AG04450 (cell line): Measurements from ENCODE around the gene HOXA7. TPM values are rescaled to one million over a fixed set of nuclear protein-coding genes. Genes with fewer than 3 reads are reported as not detected.

ENCODE experiments used
- CTCF ChIA-PET: fragments of 300-600, 350-600 bp; formaldehyde crosslinking; extraction: SDS; loops from one replicate; lab custom pipeline; 2022; ENCODE audit warnings: antibody characterized with exemption, inconsistent platforms; lab: Charles Lee
- POLR2A ChIA-PET: fragments of 350-600 bp; formaldehyde crosslinking; extraction: SDS; loops from one replicate; lab custom pipeline; 2021; ENCODE audit warnings: antibody characterized with exemption, inconsistent platforms; lab: Yijun Ruan, JAX
- DNase-seq: peaks from one replicate; pipeline ENCODE4 v3.0.0-alpha.2; 2011; ENCODE audit warnings: low read depth, low spot score
- H3K27ac ChIP-seq: one replicate; pipeline ENCODE4 v1.5.1; 2012; ENCODE audit warnings: low read depth, low read length, control low read depth
- H3K27me3 ChIP-seq: one replicate; pipeline ENCODE4 v1.6.0; 2012; ENCODE audit warnings: low read length; ENCODE audit not compliant: control insufficient read depth, insufficient read depth
- H3K4me3 ChIP-seq: 2 replicates; pipeline ENCODE4 v1.5.1; 2011; ENCODE audit warnings: mild to moderate bottlenecking, low read depth, low read length, control low read depth
- H3K9me3 ChIP-seq: 2 replicates; pipeline ENCODE4 v1.5.1; 2012; ENCODE audit warnings: low read length; ENCODE audit not compliant: control insufficient read depth, insufficient read depth
- polyA plus RNA-seq: library from polyadenylated mRNA; depleted of rRNA; stranded (reverse); fragments of >200 nt; gene quantifications from 2 replicates; pipeline ENCODE4 v1.2.3, GENCODE V29; 2011
- TF ChIP-seq, protein P1 (sequence below): IDR thresholded peaks from 2 replicates; pipeline ENCODE4 v1.5.1; 2011; ENCODE audit warnings: low read depth, low read length, control low read depth, inconsistent platforms

Gene HOXA7
- polyA plus RNA-seq, 1 experiment = 5.3 TPM

DNA sequence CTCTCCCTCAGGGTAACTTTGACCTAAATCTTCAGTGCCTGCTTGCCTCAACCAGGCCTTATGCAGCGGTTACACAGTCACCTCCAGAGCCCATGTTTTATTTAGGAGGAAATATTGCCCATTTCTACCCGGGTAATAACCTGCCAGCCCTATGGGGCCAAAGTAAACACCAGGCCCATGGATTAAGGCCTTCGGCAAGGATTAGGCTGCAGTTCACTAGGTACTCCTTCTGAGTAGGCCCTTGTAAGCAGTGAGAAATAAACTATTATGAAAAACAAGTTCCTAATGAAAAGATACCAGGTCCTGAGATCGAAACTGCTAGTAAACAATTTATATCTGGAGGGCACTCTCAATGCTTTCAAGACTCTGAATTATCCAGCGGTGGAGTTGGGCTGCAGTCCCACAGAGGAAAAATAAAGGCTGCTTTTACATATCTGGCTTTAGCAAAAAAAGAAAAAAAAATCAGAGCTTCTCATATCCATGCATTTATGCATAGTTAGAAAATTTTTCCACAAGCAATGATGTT, 21.4 kb upstream of the HOXA7 start:
- DNase-seq = no peak
- H3K4me3 ChIP-seq = no peak overlapping the region
- CTCF ChIA-PET = interaction anchor here (1.5 to 4.2 kb wide), 7 partner anchors 13 to 1285 kb away, joined by 6 to 21 read pairs (median 15); no protein-coding TSS in a partner anchor
- POLR2A ChIA-PET = no interaction called here
- TF ChIP-seq, protein P1, sequence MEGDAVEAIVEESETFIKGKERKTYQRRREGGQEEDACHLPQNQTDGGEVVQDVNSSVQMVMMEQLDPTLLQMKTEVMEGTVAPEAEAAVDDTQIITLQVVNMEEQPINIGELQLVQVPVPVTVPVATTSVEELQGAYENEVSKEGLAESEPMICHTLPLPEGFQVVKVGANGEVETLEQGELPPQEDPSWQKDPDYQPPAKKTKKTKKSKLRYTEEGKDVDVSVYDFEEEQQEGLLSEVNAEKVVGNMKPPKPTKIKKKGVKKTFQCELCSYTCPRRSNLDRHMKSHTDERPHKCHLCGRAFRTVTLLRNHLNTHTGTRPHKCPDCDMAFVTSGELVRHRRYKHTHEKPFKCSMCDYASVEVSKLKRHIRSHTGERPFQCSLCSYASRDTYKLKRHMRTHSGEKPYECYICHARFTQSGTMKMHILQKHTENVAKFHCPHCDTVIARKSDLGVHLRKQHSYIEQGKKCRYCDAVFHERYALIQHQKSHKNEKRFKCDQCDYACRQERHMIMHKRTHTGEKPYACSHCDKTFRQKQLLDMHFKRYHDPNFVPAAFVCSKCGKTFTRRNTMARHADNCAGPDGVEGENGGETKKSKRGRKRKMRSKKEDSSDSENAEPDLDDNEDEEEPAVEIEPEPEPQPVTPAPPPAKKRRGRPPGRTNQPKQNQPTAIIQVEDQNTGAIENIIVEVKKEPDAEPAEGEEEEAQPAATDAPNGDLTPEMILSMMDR = no peak
- no peak overlapping the region for H3K27ac ChIP-seq
- peaks cover 8% of the 10 kb centered on the region; the same call in 1 of the 2 replicates for H3K9me3 ChIP-seq
- peaks cover 87% of the 10 kb centered on the region for H3K27me3 ChIP-seq

DNA sequence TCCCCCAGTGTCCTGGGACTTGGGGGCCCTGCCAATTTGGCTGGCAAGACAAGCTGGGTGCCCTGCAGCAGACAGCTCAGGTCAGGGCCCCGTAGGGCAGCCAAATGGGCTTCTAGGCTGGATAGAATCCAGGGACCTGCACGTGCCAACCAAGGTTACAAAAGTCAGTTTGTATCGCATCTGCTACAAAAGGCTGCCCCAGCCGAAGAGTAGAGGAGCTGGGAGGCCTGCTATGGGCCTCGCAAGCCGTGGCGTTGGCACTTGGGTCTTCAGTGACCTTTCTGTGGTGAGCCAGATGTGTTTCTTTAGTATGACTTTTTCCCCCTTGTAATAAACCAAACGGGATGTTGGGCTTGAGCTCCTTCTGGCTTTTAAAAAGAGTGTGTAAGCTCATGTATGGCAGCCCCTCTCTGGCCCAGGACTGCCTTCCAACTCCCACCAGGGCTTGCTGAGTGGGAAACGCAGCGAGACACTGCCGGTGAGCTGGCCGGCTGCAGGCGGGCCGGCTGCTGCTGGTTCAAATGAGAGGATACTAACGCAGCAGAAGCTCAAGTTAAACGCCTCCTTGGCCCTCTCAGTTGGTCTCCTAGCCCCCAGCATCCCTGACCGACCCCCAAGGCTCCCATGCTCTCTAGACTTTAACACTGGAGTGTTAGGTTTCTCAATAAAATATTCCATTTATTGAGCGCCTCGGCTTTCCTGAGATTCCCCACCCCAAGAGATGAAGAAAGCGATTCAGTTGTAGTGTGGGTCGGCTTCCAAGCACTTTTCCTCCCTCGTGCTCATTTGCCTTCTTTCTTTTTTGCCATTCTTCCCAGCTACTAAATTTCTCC, 20.7 kb upstream of the HOXA7 start:
- no peak for DNase-seq
- POLR2A ChIA-PET = no interaction called here

DNA sequence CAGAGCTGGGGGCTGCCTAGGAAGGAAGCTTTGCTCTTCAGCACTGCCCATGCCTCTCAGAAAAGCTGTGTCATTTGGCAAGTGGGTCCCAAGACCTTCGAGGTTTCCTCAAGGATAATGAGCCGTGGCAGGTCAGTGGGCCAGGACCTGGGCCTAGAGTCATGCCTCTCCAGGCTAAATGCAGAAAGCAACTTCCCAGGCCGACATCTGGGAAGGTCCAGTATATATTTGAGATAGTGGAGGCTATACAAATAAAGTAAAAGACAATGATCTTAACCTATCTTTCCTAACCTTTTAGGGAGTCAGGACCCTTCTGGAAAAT, 20.0 kb upstream of the HOXA7 start:
- ChIA-PET POLR2A (no interaction called here), CTCF (interaction anchor here (1.5 to 4.2 kb wide), 3 partner anchors 33 to 1283 kb away, joined by 6 to 17 read pairs (median 8); no protein-coding TSS in a partner anchor)
- no peak for DNase-seq
- Histone ChIP-seq H3K27me3 (peaks cover 88% of the 10 kb centered on the region), H3K4me3 (no peak overlapping the region), H3K27ac (no peak overlapping the region), H3K9me3 (peaks cover 11% of the 10 kb centered on the region; the same call in 1 of the 2 replicates)
- TF ChIP-seq, protein P1 = no peak

More for the DNA sequence above, 20.7 kb upstream of the HOXA7 start:
- Histone ChIP-seq H3K27me3 (peaks cover 87% of the 10 kb centered on the region), H3K9me3 (peaks cover 11% of the 10 kb centered on the region; the same call in 1 of the 2 replicates), H3K4me3 (no peak overlapping the region), H3K27ac (no peak overlapping the region)
- TF ChIP-seq, protein P1 = no peak
- CTCF ChIA-PET = interaction anchor here (1.5 to 4.2 kb wide), 3 partner anchors 33 to 1284 kb away, joined by 6 to 17 read pairs (median 8); no protein-coding TSS in a partner anchor

DNA sequence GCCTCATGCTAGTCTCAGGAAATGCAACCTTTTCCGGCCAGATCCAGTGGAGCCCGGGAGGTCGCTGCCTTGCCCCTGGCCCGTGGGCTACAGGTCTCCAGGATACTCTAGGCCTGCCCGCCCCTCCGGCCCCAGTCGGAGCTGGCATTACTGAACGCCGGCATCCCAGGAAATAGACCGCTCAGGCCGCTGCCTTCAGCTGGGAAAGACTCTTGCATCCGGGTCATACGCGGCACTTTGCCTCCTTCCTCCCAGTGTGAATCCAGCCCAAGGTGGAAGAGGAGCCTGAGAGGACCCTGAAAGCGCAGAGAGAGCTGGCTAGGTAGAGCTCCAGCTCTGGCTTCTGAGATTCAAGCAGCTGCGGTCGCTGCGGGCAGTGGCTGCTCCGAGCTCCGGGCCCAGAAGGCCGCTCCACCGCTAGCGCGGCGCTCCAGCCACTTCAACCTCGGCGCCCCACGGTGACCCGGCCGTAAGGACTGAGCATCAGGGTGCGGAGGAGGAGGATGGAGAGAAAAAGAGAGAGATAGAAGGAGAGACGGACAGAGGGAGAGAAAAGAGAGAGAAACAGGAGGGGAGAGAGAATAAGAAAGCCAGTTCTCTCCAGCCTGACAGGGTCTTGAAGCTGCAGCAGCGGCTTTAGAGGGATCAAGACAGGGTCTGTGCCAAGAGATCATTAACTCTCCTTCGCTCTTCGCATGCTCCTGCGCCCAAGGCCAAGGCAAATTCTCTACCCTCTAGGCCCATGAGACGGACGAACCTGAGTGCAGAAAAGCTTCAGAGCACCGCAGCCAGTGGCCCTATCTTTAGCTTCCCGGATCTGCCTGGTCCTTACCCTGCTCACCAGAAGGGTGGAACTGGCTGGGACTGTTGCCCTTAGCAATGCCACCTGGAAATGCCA, 19.4 kb upstream of the HOXA7 start:
- Histone ChIP-seq H3K27ac (no peak overlapping the region), H3K27me3 (peaks cover 89% of the 10 kb centered on the region), H3K9me3 (peaks cover 11% of the 10 kb centered on the region; the same call in 1 of the 2 replicates), H3K4me3 (no peak overlapping the region)
- CTCF ChIA-PET = interaction anchor here (0.6 to 4.2 kb wide), 4 partner anchors 34 to 1283 kb away, joined by 6 to 17 read pairs (median 10); no protein-coding TSS in a partner anchor
- POLR2A ChIA-PET = no interaction called here
- no peak for DNase-seq
- TF ChIP-seq, protein P1 = no peak
